ENCODE data around the gene MBNL2. TPM values are rescaled to one million over a fixed set of nuclear protein-coding genes. Genes with fewer than 3 reads are reported as not detected.

MBNL2 gene
- total RNA-seq, 1 experiment from 2014 or later, result 0.85 TPM

- TF ChIP-seq ZSCAN18 (CRISPR knock-in tag; IDR thresholded peaks at IDR 0.05), result no peak
- TF ChIP-seq GTF2I (CRISPR knock-in tag; conservative IDR thresholded peaks at IDR 0.05), result no peak
- no peak for TF ChIP-seq SOX15 (CRISPR knock-in tag; IDR thresholded peaks at IDR 0.05)
- no peak for TF ChIP-seq ERG (CRISPR knock-in tag; IDR thresholded peaks at IDR 0.05)
- TF ChIP-seq GRHL2 (CRISPR knock-in tag; IDR thresholded peaks at IDR 0.05; ENCODE audit: insufficient replicate concordance, severe bottlenecking), result no peak
- TF ChIP-seq NFE2L1 (CRISPR knock-in tag; IDR thresholded peaks at IDR 0.05), result no peak
These were observed 30.5 kb upstream of the MBNL2 start (continued) for GRCh38 chr13:97191615-97192014.

- Mint-ChIP-seq H3K4me3 (no peak overlapping the region), H3K9me3 (peaks cover 25% of the 10 kb centered on the region), H3K27me3 (ENCODE audit: low read depth) (peaks cover 3% of the 10 kb centered on the region), H3K36me3 (no peaks in the 10 kb centered on the region), H3K4me1 (peaks cover 29% of the 10 kb centered on the region), H3K27ac (no peak overlapping the region)
- TF ChIP-seq ZNF671 (CRISPR knock-in tag; IDR thresholded peaks at IDR 0.05) (no peak), GRHL2 (CRISPR knock-in tag; IDR thresholded peaks at IDR 0.05; ENCODE audit: insufficient replicate concordance, severe bottlenecking) (no peak), SMAD4 (CRISPR knock-in tag; IDR thresholded peaks at IDR 0.05) (no peak), FOXJ3 (CRISPR knock-in tag; IDR thresholded peaks at IDR 0.05; ENCODE audit: borderline replicate concordance) (no peak), TEAD1 (CRISPR knock-in tag; IDR thresholded peaks at IDR 0.05) (no peak), ZNF396 (CRISPR knock-in tag; IDR thresholded peaks at IDR 0.05; ENCODE audit: borderline replicate concordance) (no peak), NR2C2 (CRISPR knock-in tag; IDR thresholded peaks at IDR 0.05) (no peak), MXD4 (CRISPR knock-in tag; IDR thresholded peaks at IDR 0.05; ENCODE audit: borderline replicate concordance) (no peak), FOXP1 (CRISPR knock-in tag; IDR thresholded peaks at IDR 0.05; ENCODE audit: borderline replicate concordance) (no peak), ZNF281 (CRISPR knock-in tag; IDR thresholded peaks at IDR 0.05) (no peak), GABPB1 (CRISPR knock-in tag; IDR thresholded peaks at IDR 0.05) (no peak), NFE2L1 (CRISPR knock-in tag; IDR thresholded peaks at IDR 0.05) (no peak), EMX1 (CRISPR knock-in tag; IDR thresholded peaks at IDR 0.05) (no peak), SP1 (CRISPR knock-in tag; conservative IDR thresholded peaks at IDR 0.05) (no peak), PRDM15 (CRISPR knock-in tag; IDR thresholded peaks at IDR 0.05) (no peak)
- DNase-seq (ENCODE audit: low spot score) (no peak), ATAC-seq (no peak)
- ChIA-PET POLR2A (no interaction called here), CTCF (interaction anchor here (1.0 kb wide), 1 partner anchor 30 kb away, joined by 4 read pairs; the partner anchor contains the start of gene MBNL2)
These were observed 30.0 kb upstream of the MBNL2 start for GRCh38 chr13:97192166-97192565.
